Hepatocyte (in vitro differentiated cells): Measurements from ENCODE around the gene SLC8A1.

Source experiments
- EZH2 ChIP-seq: fragments of 200-600 bp; sonication (generic); IDR thresholded peaks from 2 replicates; pipeline ENCODE4 v1.6.1; 2016; ENCODE audit warnings: antibody characterized with exemption, mild to moderate bottlenecking, borderline replicate concordance
- TF ChIP-seq, protein P1 (sequence below): fragments of 200-600 bp; sonication (generic); IDR thresholded peaks from 2 replicates; pipeline ENCODE4 v1.5.1; 2016; ENCODE audit warnings: antibody characterized with exemption, mild to moderate bottlenecking; ENCODE audit not compliant: poor library complexity

DNA sequence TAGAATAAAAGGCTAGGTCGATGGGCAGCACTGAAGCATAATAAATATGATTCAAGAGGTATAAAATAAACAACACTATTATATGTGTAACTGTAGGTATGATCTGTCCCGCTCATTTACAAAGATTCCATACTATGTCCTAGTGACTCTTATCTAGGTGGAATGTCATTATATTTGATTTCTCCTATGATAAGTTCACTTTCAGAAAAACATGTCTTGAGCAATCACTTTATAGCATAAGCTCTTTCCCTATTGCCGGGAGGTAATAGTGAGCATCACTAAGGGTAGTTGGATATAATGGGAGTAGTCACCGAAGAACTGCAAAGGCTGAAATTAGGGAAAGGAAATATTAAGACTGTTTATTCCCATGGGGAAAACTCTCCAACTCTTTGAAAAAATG is 342.5 kb downstream of the SLC8A1 start:
- TF ChIP-seq, protein P1, sequence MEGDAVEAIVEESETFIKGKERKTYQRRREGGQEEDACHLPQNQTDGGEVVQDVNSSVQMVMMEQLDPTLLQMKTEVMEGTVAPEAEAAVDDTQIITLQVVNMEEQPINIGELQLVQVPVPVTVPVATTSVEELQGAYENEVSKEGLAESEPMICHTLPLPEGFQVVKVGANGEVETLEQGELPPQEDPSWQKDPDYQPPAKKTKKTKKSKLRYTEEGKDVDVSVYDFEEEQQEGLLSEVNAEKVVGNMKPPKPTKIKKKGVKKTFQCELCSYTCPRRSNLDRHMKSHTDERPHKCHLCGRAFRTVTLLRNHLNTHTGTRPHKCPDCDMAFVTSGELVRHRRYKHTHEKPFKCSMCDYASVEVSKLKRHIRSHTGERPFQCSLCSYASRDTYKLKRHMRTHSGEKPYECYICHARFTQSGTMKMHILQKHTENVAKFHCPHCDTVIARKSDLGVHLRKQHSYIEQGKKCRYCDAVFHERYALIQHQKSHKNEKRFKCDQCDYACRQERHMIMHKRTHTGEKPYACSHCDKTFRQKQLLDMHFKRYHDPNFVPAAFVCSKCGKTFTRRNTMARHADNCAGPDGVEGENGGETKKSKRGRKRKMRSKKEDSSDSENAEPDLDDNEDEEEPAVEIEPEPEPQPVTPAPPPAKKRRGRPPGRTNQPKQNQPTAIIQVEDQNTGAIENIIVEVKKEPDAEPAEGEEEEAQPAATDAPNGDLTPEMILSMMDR: no peak
- no peak for TF ChIP-seq EZH2
